ENCODE results near the gene SMAD2.

DNA sequence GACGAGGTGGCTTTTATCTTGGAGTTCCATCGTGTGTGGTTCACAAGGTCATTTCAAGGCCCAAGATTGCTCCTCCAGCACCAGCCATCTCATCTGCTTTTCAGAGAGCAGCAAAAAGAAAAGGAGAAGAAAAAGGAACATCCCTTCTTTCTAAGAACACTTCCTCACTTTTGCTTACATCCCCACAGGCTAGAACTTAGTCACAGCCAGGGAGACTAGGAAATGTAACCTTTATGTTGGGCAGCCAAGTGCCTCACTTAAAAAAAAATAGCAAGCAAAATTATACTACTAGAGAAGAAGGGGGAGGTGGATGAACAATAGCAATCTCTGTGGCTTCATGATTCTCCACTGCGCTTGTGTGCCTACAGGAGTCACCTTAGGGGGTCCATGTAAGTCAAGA lies 141.8 kb downstream of the SMAD2 start:
- TF ChIP-seq, protein P1, sequence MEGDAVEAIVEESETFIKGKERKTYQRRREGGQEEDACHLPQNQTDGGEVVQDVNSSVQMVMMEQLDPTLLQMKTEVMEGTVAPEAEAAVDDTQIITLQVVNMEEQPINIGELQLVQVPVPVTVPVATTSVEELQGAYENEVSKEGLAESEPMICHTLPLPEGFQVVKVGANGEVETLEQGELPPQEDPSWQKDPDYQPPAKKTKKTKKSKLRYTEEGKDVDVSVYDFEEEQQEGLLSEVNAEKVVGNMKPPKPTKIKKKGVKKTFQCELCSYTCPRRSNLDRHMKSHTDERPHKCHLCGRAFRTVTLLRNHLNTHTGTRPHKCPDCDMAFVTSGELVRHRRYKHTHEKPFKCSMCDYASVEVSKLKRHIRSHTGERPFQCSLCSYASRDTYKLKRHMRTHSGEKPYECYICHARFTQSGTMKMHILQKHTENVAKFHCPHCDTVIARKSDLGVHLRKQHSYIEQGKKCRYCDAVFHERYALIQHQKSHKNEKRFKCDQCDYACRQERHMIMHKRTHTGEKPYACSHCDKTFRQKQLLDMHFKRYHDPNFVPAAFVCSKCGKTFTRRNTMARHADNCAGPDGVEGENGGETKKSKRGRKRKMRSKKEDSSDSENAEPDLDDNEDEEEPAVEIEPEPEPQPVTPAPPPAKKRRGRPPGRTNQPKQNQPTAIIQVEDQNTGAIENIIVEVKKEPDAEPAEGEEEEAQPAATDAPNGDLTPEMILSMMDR (IDR thresholded peaks at IDR 0.05; ENCODE audit: insufficient read depth, low read depth, low read length), result no peak
- no peak for TF ChIP-seq EZH2 (IDR thresholded peaks at IDR 0.05; ENCODE audit: insufficient read depth, low read length)

Data from astrocyte (in vitro differentiated cells and primary cell).